GM18499 (cell line): ENCODE results near the gene CLTA.
"Not testable (repeated sequence)": the region's sequence is repeated elsewhere in the genome, so short reads cannot be mapped to it uniquely, and the experiment has no call there.

Experiments used
- ATAC-seq: cut with Tn5 transposase; IDR thresholded peaks from one replicate; pipeline ENCODE4 v1.9.1; 2021; ENCODE audit warnings: moderate number of reproducible peaks; ENCODE audit not compliant: insufficient read depth, unreplicated experiment

CLTA gene

DNA sequence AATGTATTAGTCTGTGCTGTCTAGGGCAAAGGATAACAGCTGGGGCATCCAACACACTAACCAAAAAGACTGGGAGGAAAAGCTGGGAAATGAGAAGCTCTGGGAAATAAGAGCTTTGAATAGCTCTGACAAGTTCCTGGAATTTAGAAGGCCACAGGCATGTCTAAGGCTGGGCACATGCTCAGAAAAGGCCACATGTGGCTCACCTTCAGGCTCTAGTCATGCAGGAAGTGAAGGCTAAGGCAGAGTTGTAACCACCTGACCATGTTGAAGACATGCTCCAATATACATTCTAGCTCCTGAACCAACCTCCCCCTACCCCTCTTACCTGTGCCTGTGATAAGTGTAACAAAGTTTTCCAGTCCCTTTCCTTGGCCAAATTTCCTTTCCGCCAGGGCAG, 31.7 kb downstream of the CLTA start:
- no peak for ATAC-seq

- ATAC-seq = no peak
Observed at GRCh38 chr9:36237230-36237629, 46.5 kb downstream of the CLTA start.

DNA sequence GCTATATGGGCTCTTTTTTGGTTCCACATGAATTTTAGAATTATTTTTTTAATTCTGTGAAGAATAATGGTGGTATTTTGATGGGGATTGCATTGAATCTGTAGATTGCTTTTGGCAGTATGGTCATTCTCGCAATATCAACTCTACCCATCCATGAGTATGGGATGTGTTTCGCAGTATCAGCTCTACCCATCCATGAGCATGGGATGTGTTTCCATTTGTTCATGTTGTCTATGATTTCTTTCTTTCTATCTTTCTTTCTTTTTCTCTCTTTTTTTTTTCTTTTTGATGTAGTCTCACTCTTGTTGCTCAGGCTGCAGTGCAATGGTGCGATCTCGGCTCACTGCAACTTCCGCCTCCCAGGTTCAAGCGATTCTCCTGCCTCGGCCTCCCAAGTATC, 48.5 kb downstream of the CLTA start:
- ATAC-seq = not testable (repeated sequence)

DNA sequence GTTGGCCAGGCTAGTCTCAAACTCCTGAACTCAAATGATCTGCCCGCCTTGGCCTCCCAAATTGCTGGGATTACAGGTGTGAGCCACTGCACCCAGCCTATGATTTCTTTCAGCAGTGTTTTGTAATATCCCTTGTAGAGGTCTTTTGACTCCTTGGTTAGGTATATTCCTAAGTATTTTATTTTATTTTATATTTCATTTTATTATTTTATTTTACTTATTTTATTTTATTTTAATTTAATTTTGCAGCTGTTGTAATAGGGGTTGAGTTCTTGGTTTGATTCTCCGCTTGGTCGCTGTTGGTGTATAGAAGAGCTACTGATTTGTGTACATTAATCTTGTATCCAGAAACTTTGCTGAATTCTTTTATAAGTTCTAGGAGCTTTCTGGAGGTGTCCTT, 49.0 kb downstream of the CLTA start:
- ATAC-seq = not testable (repeated sequence)

DNA sequence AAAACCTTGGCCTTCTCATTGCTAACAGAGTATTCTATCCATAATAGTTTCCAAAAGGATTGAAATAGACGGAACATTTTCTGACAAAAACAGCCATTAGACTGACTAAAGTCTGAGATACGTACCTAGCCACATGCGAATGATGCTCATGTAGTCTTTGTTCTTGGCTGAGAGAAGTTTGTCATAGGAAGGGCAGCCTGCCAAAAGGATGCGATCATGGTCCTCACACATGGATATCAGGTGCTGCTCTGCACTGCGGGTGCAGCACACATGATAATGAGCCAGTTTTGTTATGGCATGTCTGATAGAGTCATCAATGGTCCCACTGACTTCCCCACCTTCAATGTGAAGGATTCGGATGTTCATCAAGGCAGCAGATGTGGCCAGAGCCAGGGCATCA, 55.2 kb downstream of the CLTA start:
- no peak for ATAC-seq

DNA sequence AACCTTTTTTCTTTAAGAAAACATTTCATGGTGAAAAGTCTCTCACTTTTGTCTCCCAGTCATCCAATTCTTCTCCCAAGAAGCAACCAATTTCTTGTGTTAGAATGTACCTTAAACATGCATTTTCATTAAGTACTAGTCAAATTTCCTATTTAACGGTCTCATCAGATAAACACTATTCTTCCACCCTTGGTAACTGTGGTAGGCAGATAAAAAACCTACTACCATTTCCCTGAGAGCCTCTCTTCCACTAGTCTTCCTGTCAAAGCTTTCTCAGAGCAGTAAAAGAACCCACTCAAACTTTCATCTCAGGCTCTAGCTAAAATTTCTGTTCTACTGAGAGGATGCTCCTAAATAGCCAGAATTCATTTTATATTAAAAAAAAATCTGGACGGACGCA, 56.6 kb downstream of the CLTA start:
- no peak for ATAC-seq

GRCh38 chr9:36248061-36248460, 57.3 kb downstream of the CLTA start:
- ATAC-seq = not testable (repeated sequence)

DNA sequence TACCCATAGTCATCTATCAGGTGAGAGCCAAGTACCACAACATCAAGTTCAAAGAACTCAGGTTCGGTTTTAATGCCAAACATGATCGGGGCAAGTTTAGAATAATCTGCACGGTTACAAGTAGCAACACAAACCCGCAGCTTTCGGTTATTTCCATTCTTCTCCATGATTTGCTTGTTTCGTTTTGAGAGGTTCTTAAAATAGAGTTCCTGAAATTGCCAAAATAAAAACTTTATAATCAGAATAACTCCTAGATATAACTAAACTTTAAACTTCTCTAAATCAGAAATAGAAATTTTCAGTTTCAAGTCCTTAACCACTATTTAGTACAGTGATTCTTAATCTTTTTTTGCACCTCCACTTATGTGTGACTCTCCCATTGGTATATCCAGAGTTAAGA, 58.5 kb downstream of the CLTA start:
- ATAC-seq = no peak

DNA sequence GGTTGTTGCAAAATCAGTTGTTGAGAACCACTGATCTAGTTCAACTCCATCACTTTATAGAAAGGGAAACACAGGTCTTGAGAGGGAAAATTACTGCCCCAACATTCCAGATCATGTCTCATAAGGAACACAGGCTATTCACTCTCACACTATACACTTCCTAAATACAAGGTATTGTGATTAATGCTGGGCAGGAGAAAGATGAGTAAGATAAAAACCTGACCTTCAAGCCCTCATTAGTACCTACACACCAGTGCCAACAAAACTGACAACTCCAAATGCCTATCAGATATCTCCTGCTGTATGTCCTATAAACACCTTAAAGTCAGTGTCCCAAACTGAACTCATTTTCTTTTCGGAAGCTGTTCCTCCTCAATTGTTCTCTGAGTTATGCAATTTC, 59.4 kb downstream of the CLTA start:
- ATAC-seq = no peak

- no peak for ATAC-seq
Observed at GRCh38 chr9:36251428-36251827, 60.7 kb downstream of the CLTA start.

DNA sequence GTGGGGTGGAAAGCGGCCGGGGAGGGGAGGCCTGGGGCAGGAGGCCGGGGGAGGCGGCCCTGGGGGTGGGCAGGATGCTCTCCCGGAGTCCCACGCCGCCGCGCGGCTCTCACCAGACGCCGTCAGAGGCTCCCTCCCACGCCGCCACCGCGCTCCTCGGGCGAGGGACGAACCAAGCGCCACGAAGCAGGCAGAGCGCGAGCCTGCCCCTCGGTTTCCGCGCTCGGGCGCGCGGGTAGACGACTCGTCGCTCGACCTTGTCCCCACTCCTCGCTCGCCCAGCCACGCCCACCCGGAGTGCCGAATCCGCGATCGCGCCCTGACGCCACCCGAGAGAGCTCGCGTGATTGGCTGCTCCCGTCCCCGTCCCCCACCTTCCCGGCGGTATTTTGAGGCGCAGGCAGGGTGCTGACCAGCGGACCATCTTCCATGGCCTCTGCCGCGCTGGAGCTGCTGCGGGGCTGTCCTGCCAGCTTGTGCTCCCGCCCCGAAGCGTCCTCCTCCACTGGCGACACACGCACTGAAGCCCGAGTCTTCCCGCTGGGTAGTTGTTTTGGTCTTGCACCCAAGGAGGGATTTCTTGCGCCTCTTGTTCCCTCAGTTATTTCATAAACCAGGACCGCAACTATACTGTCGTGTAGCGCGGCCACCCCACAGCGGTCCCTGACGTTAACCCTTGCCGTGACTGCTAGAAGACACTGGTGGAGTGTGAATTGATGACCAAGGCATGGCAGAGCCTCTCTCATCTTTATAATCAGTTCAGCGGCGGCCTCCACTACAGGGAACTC, 67.7 kb downstream of the CLTA start, which contains the start of gene GNE:
TSS of gene GNE (minus strand) at position 241 of the 788 bp plus-strand sequence. CDS start 9,093 bp downstream, outside the sequence.
- ATAC-seq = no peak

DNA sequence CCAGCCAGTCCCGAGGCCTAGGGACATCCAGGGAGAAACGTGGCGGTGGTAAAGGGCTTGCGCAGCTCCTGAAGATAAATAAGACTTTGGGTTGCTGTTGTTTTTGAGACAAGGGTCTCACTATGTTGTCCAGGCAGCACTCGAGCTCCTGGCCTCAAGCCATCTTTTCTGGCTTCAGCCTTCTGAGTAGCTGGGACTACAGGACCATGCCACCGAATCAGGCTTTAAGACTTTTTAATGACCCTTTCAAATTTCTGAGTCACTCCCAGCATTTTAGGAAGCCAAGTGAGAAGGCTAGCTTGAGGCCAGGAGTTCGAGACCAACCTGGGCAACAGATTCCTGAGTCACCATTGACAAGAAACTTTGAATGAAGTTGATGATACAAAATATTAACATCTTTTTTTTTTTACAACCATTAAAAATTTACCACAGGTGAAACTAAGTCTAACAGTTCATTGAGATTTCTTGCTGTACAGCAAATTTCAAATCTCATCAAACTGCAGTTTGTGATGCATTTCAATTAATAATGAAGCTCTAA, 68.3 kb downstream of the CLTA start:
- no peak for ATAC-seq
